ENCODE measurements around the gene TRPM2. TPM values are rescaled to one million over a fixed set of nuclear protein-coding genes. Genes with fewer than 3 reads are reported as not detected.
A peak's percentile ranks its signal among the peaks of the same experiment; 100 is the strongest.

The TRPM2 gene
- total and polyA plus RNA-seq, 12 donors, result 0.34 to 8.5 (median 1.2) TPM

- no peaks in the 10 kb centered on the region for H3K9me3 ChIP-seq
- no peak overlapping the region for H3K27ac ChIP-seq
- DNase-seq, result no peak
- H3K27me3 ChIP-seq, result peaks cover 12 to 69% (median 46%) of the 10 kb centered on the region in 7 donors
- 67 to 72% methylated on average over 12 of the region's 12 CpGs for WGBS, 2 donors
- H3K4me3 ChIP-seq, result no peak overlapping the region
- peaks cover 0 to 42% (median 0%) of the 10 kb centered on the region in 9 donors for H3K4me1 ChIP-seq
- H3K36me3 ChIP-seq, result no peaks in the 10 kb centered on the region
- ATAC-seq, result no peak
- intact Hi-C loops (cut with DNase I), result loop anchor here in 2 of 10 donors (10.0 kb wide), 2 partner anchors 105 to 125 kb away; partner anchors contain the start of gene LRRC3 (in 1 of the 2)
- TF ChIP-seq CTCF (IDR thresholded peaks at IDR 0.05), result no peak
Observed at GRCh38 chr21:44349416-44349846, 4.0 kb upstream of the TRPM2 start.

GRCh38 chr21:44349847-44350772 lies 3.3 kb upstream of the TRPM2 start:
- intact Hi-C loops (cut with DNase I), result loop anchor here in 3 of 10 donors (10.0 kb wide), 2 partner anchors 105 to 125 kb away; partner anchors contain the start of gene LRRC3 (in 1 of the 3)
- Histone ChIP-seq H3K27me3 (peaks cover 12 to 65% (median 46%) of the 10 kb centered on the region in 7 donors), H3K36me3 (no peaks in the 10 kb centered on the region), H3K4me1 (peaks cover 0 to 49% (median 0%) of the 10 kb centered on the region in 9 donors), H3K27ac (no peak overlapping the region), H3K9me3 (no peaks in the 10 kb centered on the region), H3K4me3 (peak overlapping the region in 2 of 10 donors; percentile 12 to 36)
- WGBS, 2 donors, result 9% methylated on average over 81 to 113 of the region's 113 CpGs
- ATAC-seq (no peak), DNase-seq (no peak)
- no peak for TF ChIP-seq CTCF (IDR thresholded peaks at IDR 0.05)

GRCh38 chr21:44350773-44351481 lies 2.5 kb upstream of the TRPM2 start:
- WGBS, 2 donors, result 23 to 25% methylated on average over 34 to 42 of the region's 42 CpGs
- no peaks in the 10 kb centered on the region for H3K36me3 ChIP-seq
- ATAC-seq (no peak), DNase-seq (no peak)
- H3K9me3 ChIP-seq, result no peaks in the 10 kb centered on the region
- TF ChIP-seq CTCF (IDR thresholded peaks at IDR 0.05), result no peak
- H3K4me3 ChIP-seq, result no peak overlapping the region
- peaks cover 12 to 57% (median 45%) of the 10 kb centered on the region in 7 donors for H3K27me3 ChIP-seq
- H3K4me1 ChIP-seq, result peaks cover 0 to 57% (median 0%) of the 10 kb centered on the region in 9 donors
- H3K27ac ChIP-seq, result no peak overlapping the region
- intact Hi-C loops (cut with DNase I), result loop anchor here in 1 of 10 donors (10.0 kb wide), 1 partner anchor 124 kb away; no protein-coding TSS in a partner anchor

Data from heart right ventricle (tissue), 16 donors.